Neural progenitor cell (in vitro differentiated cells): ENCODE measurements around the gene UNC13B. TPM values are rescaled to one million over a fixed set of nuclear protein-coding genes. Genes with fewer than 3 reads are reported as not detected.

Experiments
- DNase-seq: peaks from one replicate; pipeline ENCODE4 v3.0.0-alpha.2; 2016; ENCODE audit warnings: low spot score
- H2AFZ ChIP-seq: fragments of 200-600 bp; sonication (generic); replicated peaks from 2 replicates; pipeline ENCODE4 v1.6.1; 2016; ENCODE audit warnings: antibody characterized with exemption
- H3F3A ChIP-seq: fragments of 200-600 bp; sonication (generic); 2 replicates; pipeline ENCODE4 v1.6.1; 2016; ENCODE audit warnings: antibody characterized with exemption, low read depth
- H3K27ac ChIP-seq: fragments of 200-600 bp; sonication (generic); 2 replicates; pipeline ENCODE4 v1.5.1; 2016; ENCODE audit warnings: mild to moderate bottlenecking
- H3K27me3 ChIP-seq: fragments of 200-600 bp; sonication (generic); 2 replicates; pipeline ENCODE4 v1.6.1; 2016; ENCODE audit warnings: mild to moderate bottlenecking, moderate library complexity
- H3K36me3 ChIP-seq: fragments of 200-600 bp; sonication (generic); 2 replicates; pipeline ENCODE4 v1.5.1; 2016
- H3K4me1 ChIP-seq: fragments of 200-600 bp; sonication (generic); 2 replicates; pipeline ENCODE4 v1.6.1; 2016; ENCODE audit warnings: mixed run types
- H3K4me2 ChIP-seq: fragments of 200-600 bp; sonication (generic); 2 replicates; pipeline ENCODE4 v1.6.1; 2016
- H3K4me3 ChIP-seq: fragments of 200-600 bp; sonication (generic); 2 replicates; pipeline ENCODE4 v1.5.1; 2016
- H3K79me2 ChIP-seq: fragments of 200-600 bp; sonication (generic); 2 replicates; pipeline ENCODE4 v1.6.1; 2016; ENCODE audit warnings: low read depth
- H3K9ac ChIP-seq: fragments of 200-600 bp; sonication (generic); 2 replicates; pipeline ENCODE4 v1.6.1; 2016
- H3K9me3 ChIP-seq: fragments of 200-600 bp; sonication (generic); 2 replicates; pipeline ENCODE4 v1.5.1; 2016; ENCODE audit warnings: low read depth
- H4K20me1 ChIP-seq: fragments of 200-600 bp; sonication (generic); 2 replicates; pipeline ENCODE4 v1.6.1; 2016; ENCODE audit warnings: low read depth
- H3K27ac Mint-ChIP-seq: 3 replicates; pipeline ENCODE4 v1.8.0; 2021; ENCODE audit warnings: mixed read lengths
- H3K27me3 Mint-ChIP-seq: 2 replicates; pipeline ENCODE4 v1.8.0; 2022; ENCODE audit warnings: low read depth, mild to moderate bottlenecking, inconsistent platforms, moderate library complexity, mixed read lengths; ENCODE audit not compliant: insufficient read depth
- H3K36me3 Mint-ChIP-seq: 3 replicates; pipeline ENCODE4 v1.8.0; 2021; ENCODE audit warnings: mixed read lengths
- H3K4me1 Mint-ChIP-seq: 3 replicates; pipeline ENCODE4 v1.8.0; 2021; ENCODE audit warnings: mixed read lengths
- H3K4me3 Mint-ChIP-seq: 3 replicates; pipeline ENCODE4 v1.8.0; 2021; ENCODE audit warnings: mild to moderate bottlenecking, moderate library complexity, mixed read lengths
- H3K9me3 Mint-ChIP-seq: 3 replicates; pipeline ENCODE4 v1.8.0; 2020; ENCODE audit warnings: mixed read lengths
- CTCF ChIP-seq: fragments of 200-600 bp; sonication (generic); IDR thresholded peaks from 2 replicates; pipeline ENCODE4 v1.5.1; 2017; ENCODE audit warnings: antibody characterized with exemption, mild to moderate bottlenecking
- EZH2 ChIP-seq: fragments of 200-600 bp; sonication (generic); IDR thresholded peaks from 2 replicates; pipeline ENCODE4 v1.6.1; 2017; ENCODE audit warnings: antibody characterized with exemption, mild to moderate bottlenecking, moderate library complexity
- EZH2phosphoT487 ChIP-seq: fragments of 200-600 bp; sonication (generic); IDR thresholded peaks from 2 replicates; pipeline ENCODE4 v1.6.1; 2017; ENCODE audit warnings: antibody characterized with exemption
- total RNA-seq: library from RNA; depleted of rRNA; stranded (reverse); fragments of >200 nt; gene quantifications from 2 replicates; pipeline ENCODE4 v1.2.3, GENCODE V29; 2015; ENCODE audit warnings: low replicate concordance

UNC13B gene
- total RNA-seq, 1 donor from 2014 or later, result 40.7 TPM

- TF ChIP-seq CTCF, result no peak
- TF ChIP-seq EZH2phosphoT487, result no peak
- no peak for TF ChIP-seq EZH2
- peaks cover 2% of the 10 kb centered on the region for H3K27me3 Mint-ChIP-seq
- Histone ChIP-seq H3K9me3 (no peaks in the 10 kb centered on the region), H4K20me1 (no peaks in the 10 kb centered on the region), H3K4me3 (no peak overlapping the region), H3K4me1 (peaks cover 5% of the 10 kb centered on the region), H2AFZ (no peak overlapping the region), H3K79me2 (no peaks in the 10 kb centered on the region), H3K4me2 (no peak overlapping the region), H3K27me3 (no peaks in the 10 kb centered on the region), H3K9ac (no peak overlapping the region), H3K27ac (no peak overlapping the region), H3F3A (no peaks in the 10 kb centered on the region), H3K36me3 (no peaks in the 10 kb centered on the region)
- H3K9me3 Mint-ChIP-seq, result peaks cover 7% of the 10 kb centered on the region
- H3K27ac Mint-ChIP-seq, result no peak overlapping the region
- H3K4me3 Mint-ChIP-seq, result no peak overlapping the region
- H3K36me3 Mint-ChIP-seq, result no peaks in the 10 kb centered on the region
- no peaks in the 10 kb centered on the region for H3K4me1 Mint-ChIP-seq
- DNase-seq, result peak; percentile 11
Observed at GRCh38 chr9:35424356-35425352, 262.8 kb downstream of the UNC13B start.

- H3K79me2 ChIP-seq, result no peaks in the 10 kb centered on the region
- H2AFZ ChIP-seq, result no peak overlapping the region
Observed at GRCh38 chr9:35426627-35427026, 264.8 kb downstream of the UNC13B start.

GRCh38 chr9:35431467-35431866 lies 269.7 kb downstream of the UNC13B start:
- no peak overlapping the region for H3K4me2 ChIP-seq

More at GRCh38 chr9:35426627-35427026, 264.8 kb downstream of the UNC13B start:
- Mint-ChIP-seq H3K27ac (no peak overlapping the region), H3K36me3 (no peaks in the 10 kb centered on the region), H3K27me3 (peaks cover 2% of the 10 kb centered on the region), H3K4me1 (no peaks in the 10 kb centered on the region), H3K4me3 (no peak overlapping the region), H3K9me3 (peaks cover 10% of the 10 kb centered on the region)
- Histone ChIP-seq H3K27me3 (peaks cover 2% of the 10 kb centered on the region), H3K36me3 (no peaks in the 10 kb centered on the region), H3K4me3 (no peak overlapping the region), H3K4me1 (peaks cover 5% of the 10 kb centered on the region), H3K9ac (no peak overlapping the region), H3F3A (no peaks in the 10 kb centered on the region), H3K4me2 (no peak overlapping the region), H3K9me3 (no peaks in the 10 kb centered on the region), H3K27ac (no peak overlapping the region), H4K20me1 (no peaks in the 10 kb centered on the region)
- no peak for DNase-seq
- no peak for TF ChIP-seq EZH2
- no peak for TF ChIP-seq CTCF
- TF ChIP-seq EZH2phosphoT487, result no peak

More at GRCh38 chr9:35431467-35431866, 269.7 kb downstream of the UNC13B start:
- no peak for DNase-seq
- Histone ChIP-seq H4K20me1 (no peaks in the 10 kb centered on the region), H3K9ac (no peak overlapping the region), H3K4me1 (no peaks in the 10 kb centered on the region), H3K79me2 (no peaks in the 10 kb centered on the region), H3F3A (no peaks in the 10 kb centered on the region), H3K27ac (no peak overlapping the region), H3K9me3 (no peaks in the 10 kb centered on the region), H3K4me3 (no peak overlapping the region), H2AFZ (no peak overlapping the region), H3K27me3 (peaks cover 42% of the 10 kb centered on the region), H3K36me3 (no peaks in the 10 kb centered on the region)
- H3K36me3 Mint-ChIP-seq, result no peaks in the 10 kb centered on the region
- no peak overlapping the region for H3K4me3 Mint-ChIP-seq
- no peaks in the 10 kb centered on the region for H3K27me3 Mint-ChIP-seq
- H3K27ac Mint-ChIP-seq, result no peak overlapping the region
- no peaks in the 10 kb centered on the region for H3K4me1 Mint-ChIP-seq
- TF ChIP-seq EZH2phosphoT487 (no peak), CTCF (no peak), EZH2 (no peak)
- peaks cover 10% of the 10 kb centered on the region for H3K9me3 Mint-ChIP-seq
